ENCODE data around the gene PLXNA2.
A peak's percentile ranks its signal among the peaks of the same experiment; 100 is the strongest.

PLXNA2 gene

DNA sequence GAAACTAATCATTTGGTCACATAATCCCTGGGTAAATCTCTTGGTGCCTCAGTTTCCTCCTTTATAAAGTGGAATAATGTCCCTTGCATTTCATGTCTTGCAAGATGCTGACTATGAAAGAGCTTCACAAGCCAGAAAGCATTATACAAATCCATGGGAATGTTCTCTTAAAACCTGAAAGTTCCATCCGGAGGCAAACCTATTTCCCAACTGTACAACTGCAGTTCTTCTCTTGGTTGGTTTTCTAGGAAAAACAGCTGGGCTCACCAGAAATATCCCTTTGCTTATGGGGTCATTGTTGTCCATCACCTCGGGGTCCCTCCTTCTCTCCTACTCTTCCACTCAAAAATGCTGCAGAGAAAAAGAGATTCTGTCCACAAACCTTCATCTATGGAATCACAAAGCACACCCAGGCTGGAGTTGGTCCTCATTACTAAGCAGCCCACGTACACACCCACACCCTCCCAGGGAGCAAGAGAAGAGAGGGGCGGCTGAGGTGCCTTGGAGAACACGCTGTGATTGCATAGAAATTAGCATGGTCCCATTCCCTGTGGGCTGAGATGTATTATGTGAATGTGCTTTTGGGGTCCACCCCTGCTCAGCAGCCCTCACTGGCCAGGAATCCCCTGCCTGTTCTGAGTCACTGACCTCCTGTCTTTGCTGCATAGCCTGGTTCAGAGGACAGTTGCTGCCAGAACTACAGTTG lies 5.0 kb upstream of the PLXNA2 start:
- no peak for TF ChIP-seq CTCF (IDR thresholded peaks at IDR 0.05; ENCODE audit: insufficient read depth, missing control alignments)
- no peak for DNase-seq (ENCODE audit: insufficient read length, low spot score)
- no peak for FAIRE-seq

- DNase-seq (ENCODE audit: insufficient read length, low spot score) (no peak), FAIRE-seq (no peak)
- no peak for TF ChIP-seq CTCF (IDR thresholded peaks at IDR 0.05; ENCODE audit: insufficient read depth, missing control alignments)
Measured at GRCh38 chr1:208248307-208248801, 4.2 kb upstream of the PLXNA2 start.

- TF ChIP-seq CTCF (IDR thresholded peaks at IDR 0.05; ENCODE audit: insufficient read depth, missing control alignments) = no peak
- DNase-seq (ENCODE audit: insufficient read length, low spot score) = no peak
- FAIRE-seq = no peak
Measured at GRCh38 chr1:208247696-208248095, 3.5 kb upstream of the PLXNA2 start.

DNA sequence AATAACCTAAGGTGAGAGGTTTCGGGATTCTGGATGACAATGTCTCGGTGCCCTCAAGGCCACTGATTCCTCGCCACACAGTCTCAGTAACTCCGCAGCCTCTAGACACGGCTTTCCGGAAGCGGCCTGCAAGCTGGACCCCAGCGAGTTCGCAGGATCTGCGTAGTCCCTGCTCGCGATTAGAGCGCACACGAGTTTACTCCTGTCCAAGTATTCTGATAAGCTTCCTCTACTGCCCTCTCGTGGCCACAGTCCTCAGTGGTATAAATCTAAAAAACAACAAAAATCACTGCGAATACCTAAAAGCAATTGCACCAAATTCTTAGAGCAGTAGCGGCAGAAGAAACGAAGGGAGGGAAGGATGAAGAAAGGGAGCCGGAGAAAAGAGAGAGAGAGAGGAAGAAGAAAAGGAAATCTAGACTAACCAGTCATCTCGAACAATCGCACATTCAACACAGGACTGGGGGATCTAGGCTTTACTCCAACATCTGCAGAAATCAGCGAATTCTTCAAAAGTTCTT lies 1.1 kb upstream of the PLXNA2 start:
- peak; percentile 99 for TF ChIP-seq CTCF (IDR thresholded peaks at IDR 0.05; ENCODE audit: insufficient read depth, missing control alignments)
- DNase-seq (ENCODE audit: insufficient read length, low spot score) (peak; percentile 39), FAIRE-seq (no peak)

GRCh38 chr1:208243527-208243966 lies 637 bp downstream of the PLXNA2 start:
- no peak for TF ChIP-seq CTCF (IDR thresholded peaks at IDR 0.05; ENCODE audit: insufficient read depth, missing control alignments)
- no peak for FAIRE-seq
- DNase-seq (ENCODE audit: insufficient read length, low spot score) = no peak

DNA sequence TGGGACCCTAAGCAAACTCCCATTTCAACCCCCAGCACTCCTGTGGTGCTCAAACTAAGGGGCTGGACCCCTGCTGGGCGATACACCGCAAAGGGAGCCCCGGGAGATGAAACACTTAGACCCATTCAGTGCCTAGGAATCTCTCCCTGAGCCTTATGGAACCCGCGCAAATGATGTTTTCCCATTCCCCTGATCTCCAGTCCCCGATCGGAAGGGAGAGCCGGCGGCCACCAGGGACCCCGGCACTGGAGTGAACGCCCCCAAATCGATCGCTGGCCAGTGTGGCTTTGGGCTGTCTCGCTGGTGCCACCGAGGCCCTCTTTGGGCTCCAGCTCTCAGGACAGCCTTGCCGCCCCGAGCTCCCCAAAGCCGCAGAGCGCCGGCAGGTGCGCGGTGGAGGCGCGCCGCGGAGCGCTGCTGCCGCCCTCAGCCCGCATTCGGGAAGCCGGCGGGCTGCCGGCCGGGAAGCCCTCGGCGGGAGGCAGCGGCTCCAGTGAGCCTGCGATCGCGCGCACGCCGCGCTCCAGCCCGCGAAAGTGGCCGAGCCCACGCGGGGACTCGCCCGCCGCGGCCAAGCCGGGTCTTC lies 1.1 kb downstream of the PLXNA2 start:
- DNase-seq (ENCODE audit: insufficient read length, low spot score) = no peak
- peak; percentile 24 for TF ChIP-seq CTCF (IDR thresholded peaks at IDR 0.05; ENCODE audit: insufficient read depth, missing control alignments)
- no peak for FAIRE-seq

DNA sequence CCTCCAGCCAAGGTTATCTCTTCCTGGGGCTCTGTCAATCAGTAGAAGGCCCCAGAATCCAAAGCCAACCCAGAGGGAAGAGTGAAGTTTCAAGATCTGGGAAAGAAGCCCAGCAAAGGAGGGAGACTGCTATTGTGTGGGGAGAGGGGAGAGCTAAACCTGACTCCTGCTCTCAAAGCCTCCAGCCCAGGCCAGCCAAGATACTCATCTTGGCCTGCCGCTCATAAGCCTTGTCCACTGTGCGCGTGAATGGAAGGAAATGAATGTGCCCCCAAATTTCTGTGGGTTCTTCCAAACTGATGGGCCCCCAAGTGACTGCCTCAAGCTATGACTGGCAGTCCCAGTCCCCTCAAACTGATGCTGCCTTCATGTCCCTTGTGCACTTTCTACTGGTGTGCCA lies 2.0 kb downstream of the PLXNA2 start:
- no peak for DNase-seq (ENCODE audit: insufficient read length, low spot score)
- TF ChIP-seq CTCF (IDR thresholded peaks at IDR 0.05; ENCODE audit: insufficient read depth, missing control alignments) = no peak
- no peak for FAIRE-seq
